ENCODE results near the gene GDNF.
"Not testable (repeated sequence)": the region's sequence is repeated elsewhere in the genome, so short reads cannot be mapped to it uniquely, and the experiment has no call there.

Gene GDNF, protein sequence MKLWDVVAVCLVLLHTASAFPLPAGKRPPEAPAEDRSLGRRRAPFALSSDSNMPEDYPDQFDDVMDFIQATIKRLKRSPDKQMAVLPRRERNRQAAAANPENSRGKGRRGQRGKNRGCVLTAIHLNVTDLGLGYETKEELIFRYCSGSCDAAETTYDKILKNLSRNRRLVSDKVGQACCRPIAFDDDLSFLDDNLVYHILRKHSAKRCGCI

DNA sequence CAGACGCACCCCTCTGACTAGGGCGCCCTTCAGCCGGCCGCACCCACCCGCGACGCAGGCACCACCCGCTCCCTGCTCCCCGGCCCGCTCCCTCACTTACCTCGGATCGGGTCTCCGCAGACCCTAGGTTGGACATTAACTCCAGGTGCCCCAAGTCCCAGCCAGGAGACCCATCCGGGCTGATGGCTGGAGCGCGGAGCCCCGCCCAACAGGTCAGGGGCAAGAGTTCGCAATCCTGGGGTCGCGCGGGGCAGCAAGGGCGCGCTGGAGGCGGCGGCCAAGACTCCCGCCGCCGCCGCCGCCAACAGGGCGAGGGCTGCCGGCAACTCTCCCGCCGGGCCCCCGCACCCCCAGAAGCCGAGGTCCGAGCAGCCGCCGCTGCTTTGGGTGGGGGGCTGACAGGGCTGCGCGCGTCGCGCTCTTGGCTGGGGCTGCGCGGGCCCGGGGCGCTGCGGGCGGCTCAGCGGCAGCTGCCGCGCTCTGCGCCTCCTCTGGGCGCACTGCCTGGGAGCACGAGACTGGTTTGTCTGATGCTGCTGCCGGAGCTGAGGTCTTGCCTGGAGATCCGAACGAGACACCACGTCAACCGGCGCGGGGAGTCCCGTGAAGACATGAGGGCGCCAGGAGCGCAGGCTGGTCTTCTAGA is at the start of gene GDNF:
GDNF (minus strand) TSS at position 635 of the 646 bp plus-strand sequence. CDS start 5,245 bp downstream, outside the sequence.
- DNase-seq: peak; percentile 82

DNA sequence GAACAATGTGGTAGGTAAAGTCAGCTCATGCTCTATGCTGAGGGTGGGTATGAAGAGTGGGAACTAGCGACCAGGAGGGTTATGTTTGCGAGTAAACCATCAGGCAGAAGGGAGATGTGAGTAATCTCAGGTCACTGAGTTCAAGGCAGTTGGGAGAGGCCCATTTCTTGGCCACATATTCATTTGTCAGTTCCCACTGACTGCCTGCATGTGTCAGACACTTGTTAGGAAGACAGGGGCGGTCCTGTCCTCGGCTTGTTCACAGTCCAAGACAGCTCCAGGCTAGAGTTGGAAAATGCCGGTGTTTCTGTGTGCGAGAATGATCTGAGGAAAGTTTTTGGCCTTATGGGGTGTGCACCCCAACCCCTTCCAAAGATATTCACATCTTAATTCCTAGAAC is 48.6 kb upstream of the GDNF start:
- DNase-seq: no peak

DNA sequence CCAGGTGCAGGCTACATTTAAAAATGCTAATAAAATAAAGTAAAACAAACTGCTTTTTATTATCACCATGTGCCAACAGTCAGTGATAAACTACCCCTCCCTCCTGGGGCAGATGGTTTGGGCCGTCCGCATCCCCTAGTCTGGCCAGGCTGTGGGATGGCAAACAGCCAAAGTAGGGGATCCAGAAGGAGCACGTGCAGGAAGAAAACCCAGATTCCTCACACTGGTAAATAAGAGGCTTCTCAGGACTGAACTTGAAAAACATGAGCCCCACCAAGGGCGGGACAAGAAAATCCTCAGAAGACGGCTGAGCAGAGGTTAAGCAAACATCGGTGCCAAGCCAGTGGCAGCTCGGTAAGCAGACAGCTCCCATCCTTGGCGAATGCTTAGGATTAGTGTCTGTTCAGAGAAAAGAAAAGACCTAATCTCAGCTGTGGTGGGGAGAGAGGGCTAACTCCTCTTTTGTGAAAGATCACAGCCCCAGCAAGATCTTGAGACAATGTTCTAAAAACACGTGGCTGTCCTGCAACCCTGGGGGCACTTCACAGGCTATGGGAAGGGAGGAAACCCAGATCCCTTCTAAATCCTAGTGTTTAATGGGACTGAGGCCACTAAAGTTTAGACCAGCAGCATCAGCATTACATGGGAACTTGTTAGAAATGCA is 46.5 kb upstream of the GDNF start:
- DNase-seq: peak; percentile 80

DNA sequence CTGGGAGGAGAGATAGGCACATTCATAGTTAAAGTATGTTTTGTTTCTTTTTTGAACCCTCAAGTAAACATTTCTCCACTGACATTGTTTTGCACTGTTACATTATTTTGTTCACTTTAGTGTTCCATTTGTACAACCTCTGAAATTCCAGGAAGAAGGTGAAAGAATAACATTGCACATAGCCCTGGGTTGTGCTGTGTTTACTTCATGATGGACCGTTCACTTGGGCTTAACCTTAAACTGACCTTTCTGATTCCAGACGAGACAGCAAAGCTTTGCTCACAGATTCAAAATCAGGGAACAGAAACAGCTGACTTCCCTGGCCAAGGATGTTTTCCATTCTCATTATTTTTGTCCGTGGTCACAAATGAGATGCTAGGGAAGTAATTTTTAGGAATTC is 42.8 kb upstream of the GDNF start:
- no peak for DNase-seq

DNA sequence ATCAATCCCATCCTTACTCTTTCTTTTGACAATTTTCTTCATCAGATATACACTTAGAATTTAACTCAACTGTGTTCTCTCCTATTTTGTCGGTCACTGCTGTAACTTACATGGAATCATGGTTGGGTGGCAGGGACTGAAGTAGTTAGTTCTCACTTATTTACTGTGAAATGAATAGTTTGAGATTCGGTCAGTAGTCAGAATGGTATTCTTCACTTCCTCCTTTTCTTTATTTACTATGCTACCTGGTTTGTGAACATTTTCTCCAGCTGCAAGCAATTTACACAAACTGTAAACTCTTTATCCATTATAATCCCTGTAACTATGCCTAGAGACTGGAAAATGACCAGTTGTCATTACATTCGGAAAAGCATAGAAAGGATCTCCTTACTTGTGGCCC is 41.5 kb upstream of the GDNF start:
- DNase-seq: no peak

DNA sequence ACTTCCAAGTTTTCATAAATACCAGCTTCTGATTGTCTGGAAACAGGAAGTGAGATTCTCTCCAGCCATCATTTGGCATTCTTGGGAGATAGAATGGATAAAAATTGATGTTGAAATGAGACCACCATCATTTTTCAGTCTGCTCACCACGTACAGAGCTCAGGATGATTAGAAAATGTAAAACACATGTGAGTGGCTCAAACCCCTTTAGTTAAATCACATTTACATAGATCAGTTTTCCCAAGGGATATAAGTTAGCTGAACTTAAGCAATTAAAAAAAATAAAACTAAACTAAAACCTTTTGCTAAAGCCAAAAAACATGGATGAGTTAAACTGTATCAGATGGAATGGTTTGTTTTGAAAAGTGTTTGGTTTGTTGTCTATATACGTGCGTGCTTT is 37.1 kb upstream of the GDNF start:
- DNase-seq: no peak

DNA sequence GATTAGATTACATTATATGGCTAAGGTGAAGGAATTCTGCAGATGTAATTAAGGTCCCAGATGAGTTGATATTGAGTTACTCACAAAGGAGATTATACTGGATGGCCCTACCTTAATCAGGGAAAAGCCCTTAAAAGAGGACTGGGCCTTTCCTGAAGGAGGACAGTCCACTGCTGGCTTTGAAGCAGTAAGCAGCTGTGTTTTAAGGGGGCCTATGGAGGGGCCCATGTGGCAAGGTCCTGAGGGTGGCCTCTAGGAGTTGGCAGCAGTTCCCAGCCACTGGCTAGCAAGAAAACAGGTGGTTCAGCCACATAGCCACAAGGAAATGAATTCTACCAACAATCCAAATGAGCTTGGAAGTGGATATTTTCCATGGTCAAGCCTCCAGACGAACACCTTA is 36.4 kb upstream of the GDNF start:
- DNase-seq: no peak

DNA sequence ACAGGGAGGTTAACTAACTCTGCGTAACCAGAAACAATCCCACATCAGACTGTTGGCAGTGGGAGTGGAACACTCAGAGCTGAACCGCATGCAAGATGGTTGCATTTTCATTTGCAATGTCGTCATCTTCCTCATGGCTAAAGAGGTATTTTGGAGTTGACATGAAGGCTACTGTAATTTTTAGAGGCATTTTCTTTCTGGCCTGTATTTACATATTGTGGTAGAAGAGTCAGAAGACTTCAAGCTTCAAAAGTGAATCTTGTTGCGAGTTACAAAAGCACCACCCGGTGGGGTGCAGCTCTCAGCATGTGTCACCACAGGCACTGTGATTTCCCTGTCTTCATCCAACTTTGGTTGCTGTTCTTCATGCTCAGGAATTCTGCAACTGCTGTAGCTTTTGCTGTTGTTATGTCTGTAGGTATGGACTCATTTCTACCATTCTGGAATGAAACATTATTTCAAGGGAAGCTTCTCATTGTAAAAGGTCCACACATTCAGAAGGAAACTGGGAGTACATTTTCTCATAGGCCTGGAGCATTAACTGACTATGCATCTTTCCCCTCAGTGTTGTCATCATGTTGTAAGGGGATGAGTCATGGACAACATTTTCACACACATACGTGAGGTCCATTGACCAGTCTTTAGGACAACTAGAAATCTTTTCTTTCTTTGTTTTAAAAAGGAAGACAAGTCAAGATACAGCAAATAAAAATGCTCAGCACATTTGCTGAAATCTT is 35.4 kb upstream of the GDNF start:
- no peak for DNase-seq

DNA sequence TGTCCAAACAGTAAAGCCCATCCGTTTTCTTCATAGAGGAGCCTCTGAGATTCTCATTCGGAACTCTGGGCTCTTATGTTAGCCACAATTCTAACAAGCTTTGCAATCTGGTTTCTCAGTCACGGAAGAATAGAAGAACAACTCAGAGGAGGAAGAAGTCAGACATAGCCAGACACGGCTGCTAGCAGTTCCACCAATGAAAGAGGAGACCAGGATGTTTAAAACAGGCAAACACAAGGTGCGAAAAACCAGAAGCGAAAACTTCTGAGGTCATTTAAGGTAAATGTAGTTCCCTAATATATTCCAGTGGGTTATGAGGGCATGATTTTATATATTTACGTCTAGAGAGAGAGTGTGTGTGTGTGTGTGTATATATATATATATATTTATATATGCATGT is 34.1 kb upstream of the GDNF start:
- DNase-seq: no peak

DNA sequence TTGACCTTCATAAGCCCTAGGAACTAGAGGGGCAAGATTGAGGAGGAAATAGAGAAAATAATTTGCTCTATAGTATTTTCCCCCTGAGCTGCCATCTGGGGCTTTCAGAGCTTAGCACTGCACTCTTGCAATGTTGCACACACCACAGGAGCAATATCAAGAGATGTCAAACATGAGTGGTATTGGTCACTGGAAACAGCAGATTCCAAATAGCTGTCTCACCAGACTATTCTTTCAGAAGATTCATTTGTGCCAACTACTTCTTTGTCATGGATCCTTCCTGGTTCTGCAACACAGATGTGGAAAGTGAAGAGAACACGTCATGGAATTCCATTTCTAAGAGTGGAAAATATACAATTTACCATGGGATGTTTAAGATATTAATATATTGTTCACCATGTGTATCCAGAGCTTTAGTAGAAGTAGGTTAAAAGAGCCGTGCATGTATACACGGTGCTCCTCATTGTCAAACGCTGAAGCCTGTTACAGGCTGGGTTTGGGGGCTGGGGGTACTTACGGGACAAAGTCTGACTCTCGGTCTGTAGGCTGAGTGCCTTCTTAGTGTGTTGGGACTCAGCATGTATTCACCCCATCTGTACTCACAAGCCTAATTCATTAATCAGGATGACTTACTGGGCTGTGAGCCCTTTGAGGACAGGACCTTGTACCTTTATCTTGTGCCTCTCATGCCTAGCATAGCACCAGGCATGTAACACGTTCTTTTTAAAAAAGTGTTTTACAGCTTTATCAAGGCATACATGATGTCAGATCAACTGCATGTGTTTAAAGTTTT is 31.4 kb upstream of the GDNF start:
- no peak for DNase-seq

DNA sequence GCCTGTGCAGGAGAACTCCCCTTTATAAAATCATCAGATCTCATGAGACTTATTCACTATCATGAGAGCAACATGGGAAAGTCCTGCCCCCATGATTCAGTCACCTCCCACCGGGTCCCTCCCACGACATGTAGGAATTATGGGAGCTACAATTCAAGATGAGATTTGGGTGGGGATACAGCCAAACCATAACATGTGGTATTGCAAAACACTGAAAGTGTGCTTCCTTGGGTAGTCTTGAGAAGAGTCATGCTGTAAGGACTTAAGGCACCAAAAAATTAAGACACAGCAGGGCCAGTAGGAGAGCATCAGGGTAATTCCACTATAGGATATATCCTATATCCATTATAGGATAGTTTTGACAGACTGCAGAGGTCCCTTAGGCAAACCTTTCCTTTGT is 29.4 kb upstream of the GDNF start:
- DNase-seq: no peak

DNA sequence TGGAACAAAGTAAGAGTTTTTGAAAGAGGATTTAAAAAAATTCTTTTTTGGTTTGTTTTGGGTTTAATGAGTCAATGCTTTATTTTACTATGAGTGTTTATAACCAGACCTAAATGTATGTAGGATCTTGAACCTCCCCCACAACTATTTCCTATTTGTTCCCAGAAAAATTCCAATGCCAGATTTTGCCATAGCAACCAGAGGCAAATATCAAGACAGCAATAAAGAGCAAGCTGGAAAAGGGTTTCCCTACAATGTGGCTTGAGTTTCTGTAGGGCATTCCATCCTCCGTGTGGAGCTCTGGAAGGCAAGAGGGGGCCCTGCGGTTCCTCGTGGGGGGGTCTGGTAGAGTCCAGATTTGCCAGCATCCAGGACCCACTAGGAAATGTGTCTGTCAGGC is 27.8 kb upstream of the GDNF start:
- DNase-seq: no peak

DNA sequence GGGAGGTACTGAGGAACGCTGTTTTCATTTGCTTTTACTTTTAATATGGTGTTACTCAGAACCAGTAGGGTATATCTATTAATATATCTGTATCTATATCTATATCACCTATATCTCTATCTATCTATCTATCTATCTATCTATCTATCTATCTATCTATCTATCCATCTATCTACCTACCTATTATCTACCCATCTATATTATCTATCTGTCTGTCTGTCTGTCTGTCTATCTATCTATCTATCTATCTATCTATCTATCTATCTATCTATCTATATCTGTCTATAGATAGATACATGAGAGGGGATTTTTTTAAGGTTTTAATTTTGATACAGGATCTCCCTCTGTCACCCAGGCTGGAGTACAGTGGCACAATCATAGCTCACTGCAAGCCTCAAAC is 23.1 kb upstream of the GDNF start:
- DNase-seq: not testable (repeated sequence)

DNA sequence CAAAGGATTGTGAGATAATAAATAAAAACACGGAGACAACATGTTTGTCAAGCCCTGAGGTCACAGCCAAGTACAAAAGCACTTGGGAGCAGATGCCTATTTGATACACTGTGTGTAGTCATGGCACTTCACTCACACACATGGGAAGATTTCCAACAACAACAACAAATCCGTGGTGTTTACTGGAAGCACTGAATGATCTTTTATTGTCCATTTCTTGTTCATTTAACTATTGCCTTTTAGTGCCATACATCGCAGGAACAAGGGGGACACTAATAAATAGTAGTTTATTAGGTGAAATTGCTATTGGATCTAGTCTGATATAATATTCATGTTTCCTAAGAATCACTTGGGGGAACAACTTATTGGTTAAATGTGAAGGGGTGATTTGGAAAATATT is 20.4 kb upstream of the GDNF start:
- no peak for DNase-seq

DNA sequence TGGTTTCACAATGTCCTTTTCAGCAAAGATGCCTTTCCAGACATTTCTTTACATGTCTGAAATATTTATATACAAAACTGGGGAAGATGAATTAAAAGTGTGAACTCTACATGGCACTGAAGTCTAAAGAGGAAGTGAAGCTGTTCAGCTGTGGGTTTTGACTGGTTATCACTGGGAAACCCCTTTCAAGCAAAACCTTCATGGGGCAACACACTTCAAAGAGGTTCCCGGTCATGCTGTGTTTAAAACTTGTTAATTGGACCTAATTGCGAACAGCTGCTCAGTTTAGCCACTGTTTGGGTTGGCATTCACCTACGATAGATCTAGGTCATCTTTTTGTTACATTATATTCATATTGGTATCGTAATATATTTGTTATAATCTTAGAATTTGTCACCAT is 20.0 kb upstream of the GDNF start:
- no peak for DNase-seq

DNA sequence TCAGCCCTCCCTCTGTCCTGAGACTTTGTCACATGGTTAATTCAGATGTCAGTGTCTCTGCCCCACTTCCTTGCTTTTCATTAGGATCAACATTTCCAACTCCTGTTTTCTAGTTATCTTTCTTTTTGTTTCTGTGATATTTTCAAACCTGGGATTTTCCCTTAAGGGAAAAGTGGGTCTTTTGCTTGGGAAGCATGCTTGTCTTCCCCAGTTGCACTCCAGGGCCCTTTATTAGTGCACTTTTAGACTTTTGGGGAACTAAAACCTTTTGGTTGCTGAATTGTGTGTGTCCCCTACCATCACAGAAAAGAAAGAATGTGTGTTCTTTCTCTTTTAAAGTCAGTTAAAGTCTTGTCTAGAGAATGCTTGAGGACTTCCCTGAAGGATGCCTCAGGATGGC is 18.4 kb upstream of the GDNF start:
- no peak for DNase-seq

DNA sequence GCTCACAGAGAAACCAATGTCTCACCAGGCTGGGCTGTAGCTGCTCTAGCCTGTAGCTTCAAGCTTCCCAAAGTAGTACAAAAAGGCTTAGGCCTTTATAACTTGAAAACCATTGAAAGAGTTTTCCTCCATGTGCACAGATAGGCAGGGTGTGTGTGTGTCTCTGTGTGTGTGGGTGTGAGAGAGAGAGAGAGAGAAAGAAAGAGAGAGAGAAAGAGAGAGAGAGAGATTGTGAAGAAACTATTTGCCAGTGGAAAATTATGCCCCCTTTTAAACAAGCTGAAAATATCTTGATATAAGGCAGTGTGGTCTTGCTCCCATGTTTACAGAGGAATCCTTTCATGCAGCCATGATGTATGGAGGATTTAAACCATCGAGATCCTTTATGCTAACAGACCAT is 17.9 kb upstream of the GDNF start:
- no peak for DNase-seq

DNA sequence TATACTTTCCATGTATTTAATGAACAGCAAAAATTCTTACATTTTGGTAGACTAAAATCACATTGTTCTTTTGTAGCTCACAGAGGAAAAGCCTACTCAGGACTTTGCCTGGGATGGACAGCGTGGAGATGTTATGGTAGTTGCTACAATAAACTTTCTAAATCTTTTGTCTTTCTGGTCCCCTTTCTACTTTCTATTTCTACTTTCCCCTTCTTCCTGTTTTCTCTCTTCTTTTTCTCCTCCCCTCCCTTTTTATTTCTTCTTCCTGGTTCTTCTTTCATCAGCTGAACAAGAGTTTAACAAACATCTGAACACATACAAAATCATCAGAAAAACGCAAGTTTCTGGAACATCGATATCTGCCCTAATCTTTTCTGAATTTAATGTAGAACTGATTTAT is 15.6 kb upstream of the GDNF start:
- DNase-seq: no peak

DNA sequence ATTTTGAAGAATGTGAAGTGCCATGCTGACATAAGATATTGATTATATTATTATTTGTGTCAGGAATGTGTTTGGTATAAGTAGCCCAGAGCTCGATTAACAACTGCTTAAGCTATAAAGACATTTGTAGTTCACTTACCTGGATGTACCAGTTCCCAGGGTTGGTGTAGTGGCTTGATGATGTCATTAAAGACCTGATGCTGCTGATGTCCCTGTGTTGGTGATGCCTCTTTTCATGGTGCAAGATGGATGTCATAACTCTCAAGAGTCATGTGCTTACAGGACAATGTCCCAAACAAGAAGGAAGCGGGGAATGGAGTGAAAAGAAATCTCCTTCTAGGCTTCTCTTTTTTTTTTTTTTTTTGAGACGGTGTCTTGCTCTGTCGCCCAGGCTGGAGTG is 11.5 kb upstream of the GDNF start:
- no peak for DNase-seq

DNA sequence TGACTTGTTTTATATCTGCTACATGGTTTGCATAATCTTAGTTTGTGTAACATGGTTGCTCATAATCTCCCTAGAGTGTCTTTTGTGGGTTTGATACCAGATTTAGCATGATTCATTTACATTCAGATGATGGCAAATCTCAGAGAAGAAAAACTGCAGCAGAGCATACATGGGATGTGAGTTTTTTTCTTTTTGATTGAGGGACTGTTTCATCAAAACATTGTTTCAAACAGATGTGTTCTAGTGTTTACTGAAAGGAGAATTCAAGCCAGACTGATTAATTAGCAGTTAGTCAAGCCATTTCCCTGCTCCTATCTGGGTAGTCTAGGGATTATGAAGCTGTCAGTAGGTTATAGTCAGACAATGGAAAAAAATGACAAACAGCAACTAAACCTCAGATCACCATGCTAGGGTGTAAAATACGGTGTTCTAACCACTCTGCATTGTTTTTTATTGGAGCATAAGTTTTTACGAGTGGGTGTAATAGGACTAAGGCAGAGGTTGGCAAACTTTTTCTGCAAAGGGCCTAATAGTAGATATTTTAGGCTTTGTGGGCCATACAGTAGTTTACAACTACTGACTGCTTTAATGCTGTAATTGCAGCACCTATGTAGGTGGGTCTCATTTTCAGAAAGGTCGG is 10.5 kb upstream of the GDNF start:
- DNase-seq: peak; percentile 38

DNA sequence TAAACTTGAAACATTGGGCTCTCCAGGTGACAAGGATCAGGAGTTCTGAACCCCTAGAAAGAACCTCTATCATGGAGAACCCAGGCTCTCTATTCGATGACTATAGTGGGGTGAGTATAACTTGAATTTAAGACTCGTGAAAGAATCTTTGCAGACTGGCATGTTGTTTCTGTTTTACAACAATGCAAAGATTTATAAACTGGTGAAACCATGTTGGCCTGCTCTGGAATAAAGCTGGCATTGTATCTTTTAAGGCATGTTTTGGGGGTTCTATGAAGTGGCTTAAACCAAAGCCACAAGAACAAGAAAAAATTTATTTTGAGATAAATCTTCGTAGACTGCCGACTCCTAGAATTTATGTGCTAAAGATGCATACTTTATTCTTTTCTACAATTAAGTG is 9.8 kb upstream of the GDNF start:
- no peak for DNase-seq

DNA sequence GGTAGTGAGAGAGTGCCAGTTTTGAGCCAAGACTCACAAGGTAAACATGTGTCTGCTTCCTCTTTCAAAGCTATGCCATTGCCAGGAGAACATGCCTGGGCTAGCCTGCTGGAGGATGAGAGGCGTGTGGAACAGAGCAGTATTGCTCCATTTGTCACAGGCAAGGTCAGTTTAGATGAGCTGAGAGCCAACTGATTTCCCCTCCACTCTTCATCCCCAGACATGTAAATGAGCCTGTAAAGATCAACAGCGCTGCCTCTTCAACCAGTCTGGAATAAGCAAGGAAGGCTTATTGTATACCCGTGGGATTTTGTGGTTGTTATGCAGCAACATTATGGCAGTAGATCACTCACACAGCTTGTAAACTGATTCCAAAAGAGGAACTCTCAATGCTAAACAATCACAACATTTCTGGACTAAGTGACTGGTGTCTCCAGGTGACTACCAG is 8.2 kb upstream of the GDNF start:
- DNase-seq: peak; percentile 96

Measured in NCI-H2171 treated with DMSO at 0.1 percent for 48 hours (cell line).